ENCODE results near the gene GPR89B.
"Not testable (repeated sequence)": the region's sequence is repeated elsewhere in the genome, so short reads cannot be mapped to it uniquely, and the experiment has no call there.

The GPR89B gene

DNA sequence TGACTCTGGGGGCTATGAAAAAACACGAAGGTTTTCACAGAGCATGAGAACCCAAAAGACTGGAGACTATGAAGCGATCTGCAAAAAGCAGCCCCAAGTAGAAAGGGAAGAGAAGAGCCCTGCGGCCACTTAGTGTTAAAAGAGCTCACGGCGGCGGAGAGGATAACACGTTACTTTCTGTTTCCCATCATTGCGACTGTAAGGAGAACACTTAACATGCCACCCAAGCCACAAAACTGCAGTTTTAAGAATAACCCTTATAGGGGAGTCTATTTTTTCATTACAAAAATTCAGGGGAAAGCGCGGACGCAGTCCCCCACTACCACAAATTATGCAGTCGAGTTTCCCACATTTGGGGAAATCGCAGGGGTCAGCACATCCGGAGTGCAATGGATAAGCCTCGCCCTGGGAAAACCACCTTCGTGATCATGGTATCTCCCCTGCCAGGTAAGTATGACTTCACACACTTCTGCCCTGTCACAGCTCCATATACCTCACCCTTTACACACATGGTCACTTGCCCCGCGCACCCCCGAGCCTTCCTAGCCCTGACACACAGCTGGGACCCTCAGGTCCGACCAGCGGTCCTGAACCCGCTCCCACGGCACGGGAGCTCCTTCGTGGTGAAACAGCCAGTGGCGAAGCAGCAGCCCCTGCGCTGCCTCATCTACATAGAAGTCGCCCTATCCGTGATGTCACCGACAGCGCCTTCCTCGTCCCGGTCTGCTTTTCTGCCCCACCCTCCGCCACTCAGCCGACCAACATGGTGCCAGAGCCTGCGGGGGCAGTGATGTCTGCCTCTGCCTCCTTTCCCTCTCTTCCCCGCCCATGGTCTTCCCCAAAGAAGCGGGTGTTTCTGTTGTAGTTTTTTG, 110.5 kb downstream of the GPR89B start:
- not testable (repeated sequence) for H3K4me1 Mint-ChIP-seq (ENCODE audit: low read depth); H3K36me3 Mint-ChIP-seq; H3K27me3 Mint-ChIP-seq; H3K9me3 Mint-ChIP-seq (ENCODE audit: low read depth)
- H3K4me3 Mint-ChIP-seq: peak overlapping the region; percentile 75
- peak overlapping the region; percentile 98 for H3K27ac Mint-ChIP-seq

All from activated naive CD8-positive, alpha-beta T cell (primary cell).